ENCODE results near the gene FNIP2. TPM values are rescaled to one million over a fixed set of nuclear protein-coding genes. Genes with fewer than 3 reads are reported as not detected.

The FNIP2 gene
- total and polyA plus RNA-seq, 10 of the 15 experiments (the other 5 are each of a cell fraction or from before 2014, with no cell fraction given) = 0.03 to 0.38 (median 0.15) TPM

GRCh38 chr4:158817562-158818296 lies 48.9 kb downstream of the FNIP2 start:
- WGBS (ENCODE audit: insufficient coverage, insufficient replicate concordance, low lambda C conversion rate, missing lambda C conversion rate) = 67% methylated on average over 10 of the region's 10 CpGs
- Histone ChIP-seq H3K36me3 (ENCODE audit: control insufficient read depth in 2 of 2, insufficient read depth in 2 of 2, low read length in 1 of 2) (no peaks in the 10 kb centered on the region), H3K9ac (ENCODE audit: control insufficient read depth, insufficient read depth, low read length) (no peak overlapping the region), H3K4me3 (no peak overlapping the region), H3K9me3 (replicated peaks; ENCODE audit: control insufficient read depth, insufficient read depth, low read length) (no peaks in the 10 kb centered on the region; the same call in 2 of the 3 replicates), H3K27ac (ENCODE audit: control insufficient read depth, insufficient read depth) (0 out of 2 replicates have a peak overlapping the region, but pooled peaks have one; percentile 45), H2AFZ (ENCODE audit: control insufficient read depth, low read depth, low read length) (no peak overlapping the region), H3K4me1 (ENCODE audit: control insufficient read depth, insufficient read depth, low read length) (peaks cover 2% of the 10 kb centered on the region; the same call in 1 of the 2 replicates), H4K20me1 (ENCODE audit: control insufficient read depth, insufficient read depth) (no peaks in the 10 kb centered on the region), H3K79me2 (ENCODE audit: control insufficient read depth, insufficient read depth, low read length) (peaks cover 4% of the 10 kb centered on the region), H3K4me2 (ENCODE audit: control insufficient read depth, insufficient read depth) (0 out of 2 replicates have a peak overlapping the region, but pooled peaks have one; percentile 32), H3K27me3 (replicated peaks in 1 of 2; ENCODE audit: control insufficient read depth in 2 of 2, insufficient read depth in 2 of 2, low read length in 1 of 2) (no peaks in the 10 kb centered on the region)
- DNase-seq (ENCODE audit: low read depth, low spot score) (peak; percentile 64), FAIRE-seq (no peak), ATAC-seq (peak; percentile 66)
- ChIA-PET POLR2A (no interaction called here), CTCF (interaction anchor here (1.2 to 2.1 kb wide), 4 partner anchors 10 to 36 kb away, joined by 3 to 5 read pairs (median 4); no protein-coding TSS in a partner anchor), RAD21 (ENCODE audit: unreplicated experiment) (interaction anchor here (0.7 to 2.4 kb wide), 5 partner anchors 8 to 48 kb away, joined by 3 to 15 read pairs (median 5); no protein-coding TSS in a partner anchor), SMC1A (ENCODE audit: uncharacterized antibody, unreplicated experiment) (interaction anchor here (0.5 to 11.5 kb wide), 13 partner anchors 7 to 164 kb away, joined by 3 to 101 read pairs (median 4); partner anchors contain the start of gene FNIP2)
- in situ Hi-C loops (cut with MboI) = no loop called here
- intact Hi-C loops (cut with micrococcal nuclease; ENCODE audit: unreplicated experiment) = no loop called here
- BruUV-seq (replicated peaks) = no TSS peak
- TF ChIP-seq JUND (IDR thresholded peaks at IDR 0.05; ENCODE audit: low read depth, low read length) (no peak), PRDM15 (CRISPR knock-in tag; IDR thresholded peaks at IDR 0.05) (no peak), NR2C1 (IDR thresholded peaks at IDR 0.05) (no peak), PBX3 (IDR thresholded peaks at IDR 0.05; ENCODE audit: insufficient replicate concordance, low read depth, low read length) (no peak), PAX8 (IDR thresholded peaks at IDR 0.05) (no peak), ATF2 (IDR thresholded peaks at IDR 0.05; ENCODE audit: low read length) (no peak), TAF1 (IDR thresholded peaks at IDR 0.05; ENCODE audit: borderline replicate concordance, low read depth, low read length) (no peak), CHD4 (IDR thresholded peaks at IDR 0.05) (no peak), RFX5 (IDR thresholded peaks at IDR 0.05; ENCODE audit: low read depth, low read length) (no peak), ZBED1 (IDR thresholded peaks at IDR 0.05; ENCODE audit: borderline replicate concordance) (no peak), NFYA (IDR thresholded peaks at IDR 0.05; ENCODE audit: borderline replicate concordance, low read depth, low read length) (no peak), CREB1 (IDR thresholded peaks at IDR 0.05; ENCODE audit: low read depth) (no peak), ZBTB4 (CRISPR knock-in tag; IDR thresholded peaks at IDR 0.05) (no peak), CREM (IDR thresholded peaks at IDR 0.05; ENCODE audit: low read depth) (no peak)

Data from GM12878 (cell line).